ENCODE measurements around the gene NPFF. TPM values are rescaled to one million over a fixed set of nuclear protein-coding genes. Genes with fewer than 3 reads are reported as not detected.

Gene NPFF
- polyA plus RNA-seq, 1 experiment = not detected

- no peaks in the 10 kb centered on the region for H3K9me3 ChIP-seq (ENCODE audit: control insufficient read depth, insufficient read depth, low read length)
- no peak for TF ChIP-seq CTCF (IDR thresholded peaks at IDR 0.05; ENCODE audit: low read depth, low read length)
- H3K4me3 ChIP-seq (ENCODE audit: low read depth, low read length) = no peak overlapping the region
- H3K27me3 ChIP-seq (ENCODE audit: control insufficient read depth, insufficient read depth, low read length) = no peaks in the 10 kb centered on the region
- ChIA-PET CTCF (interaction anchor here (0.7 to 1.1 kb wide), 2 partner anchors 20 to 171 kb away, joined by 3 read pairs; no protein-coding TSS in a partner anchor), POLR2A (no interaction called here)
- no peak for DNase-seq (ENCODE audit: low read depth, low spot score)
- H3K27ac ChIP-seq (ENCODE audit: low read depth, low read length) = no peak overlapping the region
Observed at GRCh38 chr12:53523131-53523530, 15.8 kb upstream of the NPFF start.

GRCh38 chr12:53518381-53518780 lies 11.1 kb upstream of the NPFF start:
- CTCF ChIA-PET = interaction anchor here (0.6 to 1.2 kb wide), 3 partner anchors 10 to 807 kb away, joined by 3 to 4 read pairs (median 4); partner anchors contain the start of gene COPZ1
- no peak overlapping the region for H3K27ac ChIP-seq (ENCODE audit: low read depth, low read length)

GRCh38 chr12:53516758-53517455 lies 9.6 kb upstream of the NPFF start:
- Histone ChIP-seq H3K27ac (ENCODE audit: low read depth, low read length) (no peak overlapping the region), H3K4me3 (ENCODE audit: low read depth, low read length) (no peak overlapping the region), H3K27me3 (ENCODE audit: control insufficient read depth, insufficient read depth, low read length) (no peaks in the 10 kb centered on the region), H3K9me3 (ENCODE audit: control insufficient read depth, insufficient read depth, low read length) (no peaks in the 10 kb centered on the region)
- POLR2A ChIA-PET = no interaction called here
- TF ChIP-seq CTCF (IDR thresholded peaks at IDR 0.05; ENCODE audit: low read depth, low read length) = no peak
- CTCF ChIA-PET = interaction anchor here (0.8 to 0.9 kb wide), 2 partner anchors 9 to 165 kb away, joined by 4 read pairs; partner anchors contain the start of gene NPFF
- DNase-seq (ENCODE audit: low read depth, low spot score) = no peak

More at GRCh38 chr12:53518381-53518780, 11.1 kb upstream of the NPFF start:
- POLR2A ChIA-PET = no interaction called here
- TF ChIP-seq CTCF (IDR thresholded peaks at IDR 0.05; ENCODE audit: low read depth, low read length) = no peak
- H3K27me3 ChIP-seq (ENCODE audit: control insufficient read depth, insufficient read depth, low read length) = no peaks in the 10 kb centered on the region
- H3K9me3 ChIP-seq (ENCODE audit: control insufficient read depth, insufficient read depth, low read length) = no peaks in the 10 kb centered on the region
- no peak for DNase-seq (ENCODE audit: low read depth, low spot score)
- H3K4me3 ChIP-seq (ENCODE audit: low read depth, low read length) = no peak overlapping the region

- ChIA-PET CTCF (interaction anchor here (0.8 kb wide), 1 partner anchor 94 kb away, joined by 5 read pairs; no protein-coding TSS in a partner anchor), POLR2A (interaction anchor here (1.0 kb wide), 1 partner anchor 15 kb away, joined by 3 read pairs; the partner anchor contains the start of gene TARBP2)
- H3K27ac ChIP-seq (ENCODE audit: low read depth, low read length) = no peak overlapping the region
- DNase-seq (ENCODE audit: low read depth, low spot score) = no peak
- H3K9me3 ChIP-seq (ENCODE audit: control insufficient read depth, insufficient read depth, low read length) = no peaks in the 10 kb centered on the region
- H3K27me3 ChIP-seq (ENCODE audit: control insufficient read depth, insufficient read depth, low read length) = no peaks in the 10 kb centered on the region
- no peak overlapping the region for H3K4me3 ChIP-seq (ENCODE audit: low read depth, low read length)
- no peak for TF ChIP-seq CTCF (IDR thresholded peaks at IDR 0.05; ENCODE audit: low read depth, low read length)
Observed at GRCh38 chr12:53515291-53515680, 8.0 kb upstream of the NPFF start.

GRCh38 chr12:53514628-53515290 lies 7.5 kb upstream of the NPFF start:
- CTCF ChIA-PET = interaction anchor here (0.8 kb wide), 1 partner anchor 94 kb away, joined by 5 read pairs; no protein-coding TSS in a partner anchor

More at GRCh38 chr12:53514628-53515290, 7.5 kb upstream of the NPFF start:
- Histone ChIP-seq H3K4me3 (ENCODE audit: low read depth, low read length) (no peak overlapping the region), H3K27me3 (ENCODE audit: control insufficient read depth, insufficient read depth, low read length) (no peaks in the 10 kb centered on the region), H3K27ac (ENCODE audit: low read depth, low read length) (no peak overlapping the region), H3K9me3 (ENCODE audit: control insufficient read depth, insufficient read depth, low read length) (no peaks in the 10 kb centered on the region)
- DNase-seq (ENCODE audit: low read depth, low spot score) = no peak
- no peak for TF ChIP-seq CTCF (IDR thresholded peaks at IDR 0.05; ENCODE audit: low read depth, low read length)
- POLR2A ChIA-PET = no interaction called here
